ENCODE results near the gene KNSTRN.

The KNSTRN gene, protein sequence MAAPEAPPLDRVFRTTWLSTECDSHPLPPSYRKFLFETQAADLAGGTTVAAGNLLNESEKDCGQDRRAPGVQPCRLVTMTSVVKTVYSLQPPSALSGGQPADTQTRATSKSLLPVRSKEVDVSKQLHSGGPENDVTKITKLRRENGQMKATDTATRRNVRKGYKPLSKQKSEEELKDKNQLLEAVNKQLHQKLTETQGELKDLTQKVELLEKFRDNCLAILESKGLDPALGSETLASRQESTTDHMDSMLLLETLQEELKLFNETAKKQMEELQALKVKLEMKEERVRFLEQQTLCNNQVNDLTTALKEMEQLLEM

DNA sequence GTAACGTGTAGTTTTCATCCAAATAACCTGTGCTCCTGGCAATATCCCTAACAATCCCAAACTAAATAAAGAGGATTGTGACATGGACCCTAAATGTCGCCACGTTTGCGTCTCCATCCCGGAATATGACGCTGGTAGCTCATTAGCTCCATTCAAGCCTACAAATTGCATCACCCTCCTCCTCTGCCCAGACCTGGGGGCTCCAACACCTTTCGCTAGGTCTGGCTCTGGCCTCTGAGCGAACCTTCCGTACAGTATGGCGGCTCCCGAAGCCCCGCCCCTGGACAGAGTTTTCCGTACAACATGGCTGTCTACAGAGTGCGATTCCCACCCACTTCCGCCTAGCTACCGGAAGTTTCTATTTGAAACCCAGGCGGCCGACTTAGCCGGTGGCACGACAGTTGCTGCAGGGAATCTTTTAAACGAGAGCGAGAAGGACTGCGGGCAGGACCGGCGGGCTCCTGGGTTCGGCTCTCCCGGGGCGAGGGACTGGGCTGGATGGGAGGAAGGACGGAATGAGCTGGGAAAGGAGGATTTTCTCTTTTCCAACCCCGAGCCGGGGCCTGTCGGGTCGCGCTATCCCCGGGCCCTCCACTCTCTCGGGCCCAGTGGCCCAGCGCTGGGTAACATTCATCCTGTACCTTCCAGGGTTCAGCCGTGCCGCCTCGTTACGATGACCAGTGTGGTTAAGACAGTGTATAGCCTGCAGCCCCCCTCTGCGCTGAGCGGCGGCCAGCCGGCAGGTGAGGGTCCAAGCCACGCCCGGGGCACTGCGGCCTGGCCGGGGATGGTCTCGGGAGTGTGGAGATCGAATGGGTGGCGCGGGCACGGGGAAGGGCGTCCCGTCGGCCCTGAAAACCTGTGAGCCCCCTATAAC, at the start of gene KNSTRN:
TSS of gene KNSTRN (plus strand) at position 142 of the 877 bp plus-strand sequence. CDS start at position 257, 115 bp downstream.
- peak; percentile 95 for DNase-seq

DNA sequence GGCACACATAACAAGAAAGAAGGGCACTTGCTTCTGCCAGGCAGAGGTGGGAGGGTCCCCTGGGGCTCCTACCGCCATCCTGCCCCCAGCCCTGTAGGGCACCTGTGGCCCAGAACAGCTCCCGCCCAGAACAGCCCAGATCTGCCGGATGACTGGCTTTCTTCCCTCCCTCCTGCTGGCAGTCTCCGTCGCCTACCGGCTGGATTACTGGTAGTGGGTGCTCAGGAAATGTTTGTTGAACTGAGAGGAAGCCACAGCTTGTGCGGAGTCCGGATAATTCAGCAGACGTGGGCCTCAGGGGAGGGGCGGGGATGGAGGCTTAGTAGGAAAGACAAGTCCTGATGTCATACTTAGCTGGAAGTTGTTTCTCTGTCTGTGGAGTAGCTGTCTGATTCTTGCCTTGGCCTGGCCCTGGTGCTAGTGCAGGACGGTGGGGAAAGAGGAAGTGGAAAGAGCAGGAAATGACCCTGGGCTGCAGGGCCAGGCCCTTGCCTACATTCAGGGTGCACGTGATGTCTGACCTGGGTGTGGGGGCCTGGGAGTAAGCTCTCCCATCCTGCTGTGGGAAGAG, 48.5 kb upstream of the KNSTRN start:
- peak; percentile 92 for DNase-seq

GRCh38 chr15:40334541-40334940, 48.0 kb upstream of the KNSTRN start:
- DNase-seq: no peak

GRCh38 chr15:40334941-40335795, 47.4 kb upstream of the KNSTRN start:
- peak; percentile 67 for DNase-seq

GRCh38 chr15:40335938-40336743, 46.4 kb upstream of the KNSTRN start:
- DNase-seq: no peak

- DNase-seq: peak; percentile 59
Measured at GRCh38 chr15:40336744-40337122, 45.8 kb upstream of the KNSTRN start.

DNA sequence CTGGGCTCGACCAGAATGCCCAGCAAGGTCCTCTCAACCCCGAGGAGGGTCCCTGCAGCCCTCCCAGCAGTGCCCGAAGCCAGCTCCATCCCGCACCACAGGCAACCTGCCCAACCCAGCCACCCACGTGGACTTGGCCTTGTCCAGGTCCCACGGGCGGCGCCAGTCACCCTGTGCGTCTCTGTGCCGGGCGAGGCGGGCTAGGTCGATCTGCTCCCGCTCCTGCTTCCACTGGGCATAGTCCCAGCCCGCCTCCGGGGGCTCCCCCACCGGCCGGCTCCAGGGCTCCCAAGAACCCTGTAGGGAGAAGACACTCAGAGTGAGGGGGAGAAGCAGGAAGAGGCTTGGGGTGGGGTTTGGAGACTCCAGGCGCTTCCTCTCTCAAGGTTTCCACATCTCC, 44.9 kb upstream of the KNSTRN start:
- DNase-seq: no peak

DNA sequence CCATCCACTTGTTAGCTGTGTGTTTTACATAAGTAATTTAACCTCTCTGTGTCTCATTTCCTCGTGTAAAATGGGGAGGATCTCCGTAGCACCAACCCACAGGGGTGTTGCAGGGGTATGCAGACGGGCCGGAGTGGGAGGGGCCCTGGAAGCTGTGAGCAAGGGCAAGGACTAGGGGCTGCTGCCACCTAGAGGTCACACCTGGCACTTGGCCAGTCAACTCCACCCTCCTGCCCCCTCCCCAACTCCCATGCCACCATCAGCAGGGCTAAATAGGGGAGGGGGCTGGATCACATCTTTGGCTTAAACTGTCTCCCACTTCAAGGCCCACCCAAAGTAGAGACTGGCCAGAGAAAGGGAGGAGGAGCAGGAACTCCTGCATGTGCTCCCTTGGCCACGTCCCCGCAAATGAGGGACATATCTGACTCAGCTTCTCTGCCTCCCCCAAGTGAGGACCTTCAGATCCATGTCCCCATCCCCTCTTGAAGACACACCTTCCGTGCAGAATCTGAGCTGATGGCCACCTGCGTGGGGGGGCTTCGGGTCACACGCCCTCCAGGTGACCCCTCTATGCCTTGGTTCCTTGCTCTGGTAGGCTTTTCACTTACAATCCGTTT, 44.4 kb upstream of the KNSTRN start:
- peak; percentile 84 for DNase-seq

GRCh38 chr15:40338921-40339620, 43.5 kb upstream of the KNSTRN start:
- DNase-seq: no peak

GRCh38 chr15:40339621-40339945, 42.9 kb upstream of the KNSTRN start:
- DNase-seq: no peak

DNA sequence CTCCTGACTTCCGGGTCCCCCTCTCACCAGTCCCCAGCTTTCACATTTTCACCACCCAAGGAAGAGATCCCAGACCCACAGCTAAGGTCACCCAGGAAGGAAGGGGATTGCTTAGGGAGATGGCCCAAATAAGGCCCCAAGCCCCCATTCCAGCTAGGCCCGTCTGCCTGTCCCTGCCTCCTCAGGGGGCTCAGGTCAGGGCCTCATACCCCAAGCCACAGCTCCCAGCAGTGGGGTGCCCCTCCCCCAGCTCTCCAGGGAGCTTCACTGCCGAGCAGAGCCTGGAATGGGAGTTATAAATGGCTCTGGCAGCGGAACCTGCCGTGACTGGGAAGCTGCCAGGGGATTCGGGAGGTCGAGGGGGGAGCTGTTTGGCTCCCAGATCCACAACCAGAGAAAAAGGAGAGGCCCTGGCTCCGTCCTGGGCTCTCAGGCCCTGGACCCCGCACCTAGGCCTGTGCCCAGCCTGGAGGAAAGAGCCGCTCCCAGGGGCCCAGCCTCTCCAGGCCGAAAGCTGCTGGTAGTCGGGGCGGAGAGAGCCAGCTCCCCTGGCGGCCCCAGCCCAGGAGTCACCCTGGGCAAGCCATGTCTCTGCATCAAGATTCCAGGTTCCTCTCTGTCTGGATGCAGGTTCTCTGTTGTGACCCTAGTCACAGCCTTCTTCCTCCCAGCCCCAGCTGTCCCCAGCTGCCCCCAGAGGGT, 42.3 kb upstream of the KNSTRN start:
- DNase-seq: no peak

- peak; percentile 86 for DNase-seq
Measured at GRCh38 chr15:40340740-40341400, 41.7 kb upstream of the KNSTRN start, which contains the start of gene CCDC9B. Gene CCDC9B, minus strand, starts transcription at chr15:40340939. Its CDS starts 120 bp downstream, at chr15:40340819.

- no peak for DNase-seq
Measured at GRCh38 chr15:40342416-40343320, 39.9 kb upstream of the KNSTRN start.

DNA sequence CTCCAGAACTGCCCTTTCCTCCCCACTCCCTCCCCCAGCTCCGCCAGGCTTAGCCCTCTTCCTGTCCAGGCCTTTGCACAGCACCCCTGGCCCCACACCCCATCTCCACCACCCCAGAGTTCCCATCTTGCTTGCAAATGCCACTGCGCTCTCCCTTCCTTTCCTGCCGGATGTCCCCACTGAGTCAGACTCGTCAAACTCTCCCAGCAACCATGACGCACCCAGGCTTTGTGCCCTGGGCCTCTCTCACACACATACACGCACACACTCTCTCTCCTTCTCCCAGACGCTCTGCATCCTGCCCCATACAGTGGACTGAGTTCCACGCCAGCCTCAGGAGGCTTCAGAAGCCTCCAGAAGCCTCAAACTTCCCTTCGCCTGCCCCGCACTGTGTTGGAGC, 39.0 kb upstream of the KNSTRN start:
- DNase-seq: peak; percentile 71

DNA sequence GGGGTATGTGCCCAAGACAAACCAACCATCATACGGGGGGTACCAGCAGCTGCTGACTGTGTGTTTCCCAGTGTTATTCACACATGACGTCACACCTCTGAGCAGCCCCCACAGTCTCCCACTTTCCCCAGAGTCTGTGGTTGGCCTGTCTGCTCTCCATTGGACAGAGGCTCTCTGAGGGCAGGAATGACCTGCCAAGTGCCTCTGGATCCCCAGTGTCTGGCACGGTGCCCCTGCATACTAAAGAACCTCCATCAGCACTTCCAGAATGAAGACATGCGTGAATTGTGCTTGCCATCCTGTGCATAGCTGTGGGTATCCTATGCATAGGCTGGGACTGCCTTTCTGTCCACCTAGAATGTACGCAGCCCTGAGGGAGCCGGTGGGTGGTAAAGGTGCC, 38.3 kb upstream of the KNSTRN start:
- DNase-seq: no peak

- DNase-seq: peak; percentile 73
Measured at GRCh38 chr15:40344631-40345120, 37.8 kb upstream of the KNSTRN start.

DNA sequence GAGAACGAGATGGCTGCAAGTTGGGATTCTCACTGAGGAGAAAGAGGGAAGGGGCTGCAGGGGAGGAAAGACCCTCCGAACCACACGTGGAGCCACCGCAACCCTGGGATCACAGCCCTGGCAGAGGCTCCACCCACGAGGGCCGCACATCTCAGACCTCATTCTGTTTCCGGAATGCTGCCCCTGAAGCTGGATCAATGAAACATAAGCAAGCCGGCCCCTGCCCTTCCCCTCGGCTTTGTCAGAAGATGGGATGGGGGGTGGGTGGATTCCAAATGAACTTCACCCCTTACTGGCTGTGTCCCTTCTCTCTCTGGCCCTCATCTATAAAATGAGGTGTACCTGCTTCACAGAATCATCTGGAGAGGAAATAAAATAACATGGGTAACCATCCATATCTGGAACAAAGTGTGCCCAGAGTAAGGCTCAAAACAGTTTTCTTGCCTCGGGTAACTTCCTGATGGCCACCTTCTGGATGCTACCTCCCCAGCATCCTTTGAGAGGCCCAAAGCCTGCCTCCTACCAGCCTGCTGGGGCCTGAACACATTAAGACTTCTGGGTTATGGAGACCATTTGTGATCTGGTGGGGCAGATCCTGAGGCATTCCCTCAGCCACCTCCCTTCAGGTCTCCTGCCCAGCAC, 37.2 kb upstream of the KNSTRN start:
- DNase-seq: no peak
